Loucy (cell line): ENCODE data around the gene CUL9.

Experiments
- H2AFZ ChIP-seq: fragments of 200-600 bp; sonication (generic); 2 replicates; pipeline ENCODE4 v1.6.0; 2016; ENCODE audit warnings: antibody characterized with exemption, mild to moderate bottlenecking, low read length, moderate library complexity
- H3F3A ChIP-seq: fragments of 200-600 bp; 2 replicates; pipeline ENCODE4 v1.6.0; 2016; ENCODE audit warnings: antibody characterized with exemption, low read depth, mild to moderate bottlenecking
- H3K27me3 ChIP-seq: fragments of 200-600 bp; sonication (generic); 2 replicates; pipeline ENCODE4 v1.6.1; 2014; ENCODE audit warnings: low read length, mild to moderate bottlenecking; ENCODE audit not compliant: insufficient read depth, poor library complexity, severe bottlenecking
- H3K36me3 ChIP-seq: fragments of 200-600 bp; sonication (generic); 2 replicates; pipeline ENCODE4 v1.6.1; 2016; ENCODE audit warnings: low read length; ENCODE audit not compliant: insufficient read depth
- H3K4me1 ChIP-seq: fragments of 200-600 bp; sonication (generic); 2 replicates; pipeline ENCODE4 v1.5.1; 2014; ENCODE audit warnings: low read length, mild to moderate bottlenecking; ENCODE audit not compliant: insufficient read depth, poor library complexity, severe bottlenecking
- H3K4me2 ChIP-seq: fragments of 200-600 bp; sonication (generic); 2 replicates; pipeline ENCODE4 v1.6.0; 2014; ENCODE audit warnings: antibody characterized with exemption, low read length, low read depth, mild to moderate bottlenecking; ENCODE audit not compliant: poor library complexity, severe bottlenecking
- H3K4me3 ChIP-seq: fragments of 200-600 bp; sonication (generic); 2 replicates; pipeline ENCODE4 v1.5.1; 2014; ENCODE audit warnings: low read length, mild to moderate bottlenecking, mixed read lengths; ENCODE audit not compliant: poor library complexity, severe bottlenecking
- H3K79me2 ChIP-seq: fragments of 200-600 bp; sonication (generic); 2 replicates; pipeline ENCODE4 v1.6.1; 2014; ENCODE audit warnings: low read length; ENCODE audit not compliant: insufficient read depth
- H3K9ac ChIP-seq: fragments of 200-600 bp; sonication (generic); 2 replicates; pipeline ENCODE4 v1.6.0; 2014; ENCODE audit warnings: mild to moderate bottlenecking, low read depth, low read length, moderate library complexity; ENCODE audit not compliant: poor library complexity, severe bottlenecking
- H3K9me2 ChIP-seq: fragments of 200-600 bp; sonication (generic); replicated peaks from 2 replicates; pipeline ENCODE4 v1.6.1; 2016; ENCODE audit warnings: low read depth, low read length, mixed read lengths
- H3K9me3 ChIP-seq: fragments of 200-600 bp; sonication (generic); 2 replicates; pipeline ENCODE4 v1.6.1; 2014; ENCODE audit warnings: mild to moderate bottlenecking, antibody characterized with exemption, low read length, low read depth; ENCODE audit not compliant: insufficient read depth
- H4K20me1 ChIP-seq: fragments of 200-600 bp; sonication (generic); 2 replicates; pipeline ENCODE4 v1.6.0; 2014; ENCODE audit warnings: antibody characterized with exemption, low read length, mild to moderate bottlenecking; ENCODE audit not compliant: insufficient read depth, poor library complexity, severe bottlenecking
- EZH2phosphoT487 ChIP-seq: fragments of 200-600 bp; IDR thresholded peaks from 2 replicates; pipeline ENCODE4 v1.6.1; 2018; ENCODE audit warnings: antibody characterized with exemption, mild to moderate bottlenecking, moderate library complexity, borderline replicate concordance
- TF ChIP-seq, protein P1 (sequence below): fragments of 200-600 bp; sonication (generic); conservative IDR thresholded peaks from 2 replicates; pipeline ENCODE4 v1.5.1; 2014; ENCODE audit warnings: mild to moderate bottlenecking, antibody characterized with exemption, low read length

Gene CUL9

DNA sequence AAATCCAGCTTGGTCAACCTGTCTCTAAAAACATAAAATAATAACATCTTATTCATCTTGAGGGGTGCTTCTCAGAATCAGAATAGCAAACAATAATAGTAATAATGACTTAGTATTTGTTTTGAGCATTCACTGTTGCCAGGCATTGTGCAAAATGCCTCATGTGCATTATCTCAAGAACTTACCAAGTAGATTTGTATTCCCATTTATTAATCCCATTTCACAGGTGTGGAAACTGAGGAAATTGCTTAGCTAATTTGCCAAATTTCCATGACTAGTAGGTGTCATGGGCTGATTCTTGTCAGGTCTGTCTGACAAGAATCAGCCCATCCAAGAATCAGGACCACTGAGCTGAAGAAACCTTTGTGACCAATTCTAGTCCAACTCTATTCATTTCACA, 66.8 kb downstream of the CUL9 start:
- Histone ChIP-seq H3K9me3 (no peaks in the 10 kb centered on the region), H3K9ac (no peak overlapping the region), H3K79me2 (no peaks in the 10 kb centered on the region), H3K9me2 (no peaks in the 10 kb centered on the region), H3K4me3 (no peak overlapping the region), H3K27me3 (no peaks in the 10 kb centered on the region), H3F3A (no peaks in the 10 kb centered on the region), H3K4me2 (no peak overlapping the region), H2AFZ (0 out of 2 replicates have a peak overlapping the region, but pooled peaks have one; percentile 30), H3K36me3 (no peaks in the 10 kb centered on the region), H3K4me1 (peaks cover 10% of the 10 kb centered on the region), H4K20me1 (no peaks in the 10 kb centered on the region)
- TF ChIP-seq EZH2phosphoT487 = no peak
- TF ChIP-seq, protein P1, sequence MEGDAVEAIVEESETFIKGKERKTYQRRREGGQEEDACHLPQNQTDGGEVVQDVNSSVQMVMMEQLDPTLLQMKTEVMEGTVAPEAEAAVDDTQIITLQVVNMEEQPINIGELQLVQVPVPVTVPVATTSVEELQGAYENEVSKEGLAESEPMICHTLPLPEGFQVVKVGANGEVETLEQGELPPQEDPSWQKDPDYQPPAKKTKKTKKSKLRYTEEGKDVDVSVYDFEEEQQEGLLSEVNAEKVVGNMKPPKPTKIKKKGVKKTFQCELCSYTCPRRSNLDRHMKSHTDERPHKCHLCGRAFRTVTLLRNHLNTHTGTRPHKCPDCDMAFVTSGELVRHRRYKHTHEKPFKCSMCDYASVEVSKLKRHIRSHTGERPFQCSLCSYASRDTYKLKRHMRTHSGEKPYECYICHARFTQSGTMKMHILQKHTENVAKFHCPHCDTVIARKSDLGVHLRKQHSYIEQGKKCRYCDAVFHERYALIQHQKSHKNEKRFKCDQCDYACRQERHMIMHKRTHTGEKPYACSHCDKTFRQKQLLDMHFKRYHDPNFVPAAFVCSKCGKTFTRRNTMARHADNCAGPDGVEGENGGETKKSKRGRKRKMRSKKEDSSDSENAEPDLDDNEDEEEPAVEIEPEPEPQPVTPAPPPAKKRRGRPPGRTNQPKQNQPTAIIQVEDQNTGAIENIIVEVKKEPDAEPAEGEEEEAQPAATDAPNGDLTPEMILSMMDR = no peak

DNA sequence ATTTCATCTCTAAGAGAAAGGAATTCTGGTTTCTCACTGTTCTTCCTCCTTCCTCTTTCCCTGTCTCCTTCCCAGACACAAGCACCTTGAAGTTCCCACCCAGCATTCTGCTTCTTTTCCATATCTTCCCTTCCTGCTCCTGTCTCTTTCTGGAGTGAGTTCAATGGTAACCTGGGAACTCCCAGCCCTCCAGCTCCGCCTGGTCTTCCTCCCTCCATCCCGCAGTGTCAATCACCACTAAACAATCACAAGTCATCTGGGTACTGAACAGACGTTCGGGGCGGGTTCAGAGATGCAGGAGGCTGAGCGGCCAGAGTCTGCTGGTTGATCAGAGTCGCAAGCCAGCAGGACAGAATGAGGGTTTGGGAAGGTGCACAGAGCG, 69.0 kb downstream of the CUL9 start:
- TF ChIP-seq, protein P1 = no peak
- no peak for TF ChIP-seq EZH2phosphoT487
- Histone ChIP-seq H3F3A (no peaks in the 10 kb centered on the region), H3K9me2 (no peaks in the 10 kb centered on the region), H3K4me3 (no peak overlapping the region), H3K9ac (no peak overlapping the region), H3K36me3 (no peaks in the 10 kb centered on the region), H3K79me2 (no peaks in the 10 kb centered on the region), H4K20me1 (no peaks in the 10 kb centered on the region), H2AFZ (no peak overlapping the region; the same call in 1 of the 2 replicates), H3K27me3 (no peaks in the 10 kb centered on the region), H3K9me3 (no peaks in the 10 kb centered on the region), H3K4me2 (no peak overlapping the region), H3K4me1 (peaks cover 10% of the 10 kb centered on the region)

DNA sequence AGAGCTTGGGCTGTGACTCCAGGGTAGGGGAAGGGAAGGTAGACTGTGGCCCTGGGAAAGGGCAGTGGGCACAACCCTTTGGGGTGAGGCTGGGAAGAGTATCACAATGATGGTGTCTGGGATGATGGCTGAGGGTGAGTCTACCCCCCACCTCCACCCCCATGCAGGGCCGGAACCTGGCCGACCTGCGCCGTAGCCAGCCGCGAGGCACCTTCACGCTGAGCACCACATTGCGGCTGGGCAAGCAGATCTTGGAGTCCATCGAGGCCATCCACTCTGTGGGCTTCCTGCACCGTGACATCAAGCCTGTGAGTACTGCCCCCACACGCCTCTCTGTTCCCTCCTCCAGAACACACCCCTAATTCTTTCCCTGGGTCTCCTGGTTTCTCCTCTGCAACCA, 71.4 kb downstream of the CUL9 start:
- no peaks in the 10 kb centered on the region for H3K9me3 ChIP-seq
- H3K4me1 ChIP-seq = no peaks in the 10 kb centered on the region
- no peaks in the 10 kb centered on the region for H3K36me3 ChIP-seq
- no peak for TF ChIP-seq EZH2phosphoT487
- TF ChIP-seq, protein P1 = no peak
- no peak overlapping the region for H2AFZ ChIP-seq
- H3F3A ChIP-seq = no peaks in the 10 kb centered on the region
- no peaks in the 10 kb centered on the region for H3K9me2 ChIP-seq
- no peaks in the 10 kb centered on the region for H4K20me1 ChIP-seq
- H3K4me3 ChIP-seq = no peak overlapping the region
- H3K79me2 ChIP-seq = no peaks in the 10 kb centered on the region
- no peak overlapping the region for H3K9ac ChIP-seq
- H3K27me3 ChIP-seq = no peaks in the 10 kb centered on the region
- no peak overlapping the region for H3K4me2 ChIP-seq
